Uterus (tissue), 4 donors: ENCODE measurements around the gene KRT4. TPM values are rescaled to one million over a fixed set of nuclear protein-coding genes. Genes with fewer than 3 reads are reported as not detected.

ENCODE experiments used
- DNase-seq, 2 donors: peaks; one replicate each; pipeline ENCODE4 v3.0.0-alpha.2; 2019 to 2020
- H3K27ac ChIP-seq, 2 donors: fragments of 200-600 bp; sonication (generic); 1 replicate in 1 of 2; 2 replicates in 1 of 2; pipeline ENCODE4 v1.5.1; 2016 to 2018
- H3K27me3 ChIP-seq, 2 donors: fragments of 200-600 bp; sonication (generic); one replicate each; pipeline ENCODE4 v1.5.1; 2018 to 2019; ENCODE audit warnings: control low read depth in 1 of 2
- H3K36me3 ChIP-seq, 2 donors: fragments of 200-600 bp; sonication (generic); one replicate each; pipeline ENCODE4 v1.5.1; 2019; ENCODE audit warnings: control low read depth in 1 of 2
- H3K4me1 ChIP-seq, 2 donors: fragments of 200-600 bp; sonication (generic); one replicate each; pipeline ENCODE4 v1.5.1; 2018 to 2019; ENCODE audit warnings: control low read depth in 1 of 2
- H3K4me3 ChIP-seq, 2 donors: fragments of 200-600 bp; sonication (generic); 1 replicate in 1 of 2; 2 replicates in 1 of 2; pipeline ENCODE4 v1.5.1; 2018 to 2019; ENCODE audit warnings: mild to moderate bottlenecking in 1 of 2
- H3K9me3 ChIP-seq, 2 donors: fragments of 200-600 bp; sonication (generic); one replicate each; pipeline ENCODE4 v1.5.1; 2019; ENCODE audit warnings: control low read depth in 1 of 2
- POLR2A ChIP-seq, 2 donors: fragments of 450-650 bp; IDR thresholded peaks; one replicate each; pipeline ENCODE4 v1.6.1; 2016; ENCODE audit warnings: antibody characterized with exemption in 2 of 2, mild to moderate bottlenecking in 1 of 2, moderate library complexity in 1 of 2
- intact Hi-C: fragments of 100-400 bp; cut with DNase I; formaldehyde crosslinking; loops from one replicate; pipeline ENCODE4 v1.15.1; 2023; ENCODE audit warnings: low total_unique reads
- total RNA-seq, 4 donors: library from RNA; depleted of rRNA in 3 of 4; stranded (reverse); fragments of >200 nt in 3 of 4; gene quantifications; one replicate each; pipeline versions ENCODE4 v1.1.0 to v1.2.4, GENCODE V29; 2014 to 2023
- TF ChIP-seq, protein P1 (sequence below), 4 experiments: fragments of 200-600 bp in 2 of 4; fragments of 450-650 bp in 2 of 4; sonication (generic) in 2 of 4; IDR thresholded peaks; one replicate each; pipeline ENCODE4 v1.5.1; 2016 to 2019; ENCODE audit warnings: antibody characterized with exemption in 4 of 4, mild to moderate bottlenecking in 2 of 4, moderate library complexity in 1 of 4
- donor health status: DM: yes; HTN: yes; CAD: no.

KRT4 gene
- total RNA-seq, 4 donors from 2014 or later: not detected

DNA sequence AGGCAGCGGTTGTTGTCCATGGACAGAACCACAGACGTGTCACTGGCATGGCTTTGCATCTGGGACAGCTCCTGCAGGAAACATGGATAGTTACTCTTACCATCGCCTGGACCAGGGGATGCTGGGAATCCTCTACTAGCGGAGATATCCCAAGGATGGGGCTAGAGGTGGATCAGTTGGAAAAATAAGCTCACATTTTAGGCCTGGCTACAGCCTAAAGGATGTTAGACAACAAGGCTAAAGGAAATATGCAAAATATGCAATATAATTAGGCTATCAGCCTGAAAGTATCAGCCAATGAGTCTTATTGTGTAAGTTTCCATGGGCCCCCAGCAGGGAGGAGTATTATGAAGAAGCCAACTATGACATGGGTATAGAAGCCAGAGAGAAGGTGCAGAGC, 41.7 kb downstream of the KRT4 start:
- H3K4me3 ChIP-seq: no peak overlapping the region
- intact Hi-C loops: no loop called here

DNA sequence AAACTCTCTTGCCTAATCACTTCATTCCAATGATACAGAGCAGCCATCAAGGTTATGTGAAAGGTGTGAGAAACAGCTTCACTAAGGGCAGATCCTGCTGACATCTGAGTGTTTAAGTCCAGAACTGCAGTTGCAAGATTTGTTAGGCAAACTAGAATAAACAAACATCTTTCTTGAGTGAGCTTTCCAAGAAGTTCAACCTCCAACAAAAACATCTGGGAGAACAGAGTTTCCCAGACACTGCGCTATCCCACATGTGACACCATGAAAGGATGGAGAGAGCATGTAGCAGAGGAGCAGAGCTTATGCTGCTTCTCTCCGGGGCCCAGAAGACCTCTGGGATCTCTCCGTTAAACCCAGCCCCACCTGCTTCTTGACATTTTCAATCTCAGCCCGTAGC, 42.4 kb downstream of the KRT4 start:
- no peaks in the 10 kb centered on the region for H3K4me1 ChIP-seq
- no peaks in the 10 kb centered on the region for H3K36me3 ChIP-seq
- no peak overlapping the region for H3K4me3 ChIP-seq
- no peak overlapping the region for H3K27ac ChIP-seq
- intact Hi-C loops: no loop called here
- TF ChIP-seq POLR2A (IDR thresholded peaks at IDR 0.05): no peak
- TF ChIP-seq, protein P1, sequence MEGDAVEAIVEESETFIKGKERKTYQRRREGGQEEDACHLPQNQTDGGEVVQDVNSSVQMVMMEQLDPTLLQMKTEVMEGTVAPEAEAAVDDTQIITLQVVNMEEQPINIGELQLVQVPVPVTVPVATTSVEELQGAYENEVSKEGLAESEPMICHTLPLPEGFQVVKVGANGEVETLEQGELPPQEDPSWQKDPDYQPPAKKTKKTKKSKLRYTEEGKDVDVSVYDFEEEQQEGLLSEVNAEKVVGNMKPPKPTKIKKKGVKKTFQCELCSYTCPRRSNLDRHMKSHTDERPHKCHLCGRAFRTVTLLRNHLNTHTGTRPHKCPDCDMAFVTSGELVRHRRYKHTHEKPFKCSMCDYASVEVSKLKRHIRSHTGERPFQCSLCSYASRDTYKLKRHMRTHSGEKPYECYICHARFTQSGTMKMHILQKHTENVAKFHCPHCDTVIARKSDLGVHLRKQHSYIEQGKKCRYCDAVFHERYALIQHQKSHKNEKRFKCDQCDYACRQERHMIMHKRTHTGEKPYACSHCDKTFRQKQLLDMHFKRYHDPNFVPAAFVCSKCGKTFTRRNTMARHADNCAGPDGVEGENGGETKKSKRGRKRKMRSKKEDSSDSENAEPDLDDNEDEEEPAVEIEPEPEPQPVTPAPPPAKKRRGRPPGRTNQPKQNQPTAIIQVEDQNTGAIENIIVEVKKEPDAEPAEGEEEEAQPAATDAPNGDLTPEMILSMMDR (IDR thresholded peaks at IDR 0.05): no peak
- no peaks in the 10 kb centered on the region for H3K9me3 ChIP-seq
- no peaks in the 10 kb centered on the region for H3K27me3 ChIP-seq
- no peak for DNase-seq

More for the DNA sequence above, 41.7 kb downstream of the KRT4 start:
- DNase-seq: no peak
- TF ChIP-seq, protein P1 (IDR thresholded peaks at IDR 0.05): no peak
- TF ChIP-seq POLR2A (IDR thresholded peaks at IDR 0.05): no peak
- no peaks in the 10 kb centered on the region for H3K4me1 ChIP-seq
- no peak overlapping the region for H3K27ac ChIP-seq
- no peaks in the 10 kb centered on the region for H3K27me3 ChIP-seq
- H3K36me3 ChIP-seq: no peaks in the 10 kb centered on the region
- H3K9me3 ChIP-seq: no peaks in the 10 kb centered on the region

DNA sequence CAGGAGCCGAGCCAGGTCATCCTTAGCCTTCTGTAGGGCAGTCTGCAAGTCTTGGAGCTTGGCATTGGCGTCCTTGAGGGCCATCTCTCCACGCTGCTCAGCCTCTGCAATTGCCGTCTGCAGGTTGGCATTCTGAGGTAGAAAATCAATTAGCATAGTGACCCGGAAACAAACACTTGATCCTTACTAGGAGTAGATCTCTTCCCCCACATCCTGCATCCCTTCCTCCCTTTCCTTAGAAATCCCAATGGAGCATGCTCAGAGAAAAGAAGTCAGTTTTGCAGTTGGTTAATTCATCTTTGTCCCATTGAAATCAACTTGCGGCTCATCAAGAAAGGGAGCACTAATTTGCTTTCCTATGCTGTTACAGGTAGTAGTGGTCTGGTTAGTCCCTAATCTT, 42.8 kb downstream of the KRT4 start:
- no peak for TF ChIP-seq POLR2A (IDR thresholded peaks at IDR 0.05)
- TF ChIP-seq, protein P1 (IDR thresholded peaks at IDR 0.05): no peak
- no peaks in the 10 kb centered on the region for H3K27me3 ChIP-seq
- no peaks in the 10 kb centered on the region for H3K36me3 ChIP-seq
- intact Hi-C loops: no loop called here
- no peak overlapping the region for H3K27ac ChIP-seq
- H3K4me1 ChIP-seq: no peaks in the 10 kb centered on the region
- no peaks in the 10 kb centered on the region for H3K9me3 ChIP-seq
- H3K4me3 ChIP-seq: no peak overlapping the region
- DNase-seq: no peak

DNA sequence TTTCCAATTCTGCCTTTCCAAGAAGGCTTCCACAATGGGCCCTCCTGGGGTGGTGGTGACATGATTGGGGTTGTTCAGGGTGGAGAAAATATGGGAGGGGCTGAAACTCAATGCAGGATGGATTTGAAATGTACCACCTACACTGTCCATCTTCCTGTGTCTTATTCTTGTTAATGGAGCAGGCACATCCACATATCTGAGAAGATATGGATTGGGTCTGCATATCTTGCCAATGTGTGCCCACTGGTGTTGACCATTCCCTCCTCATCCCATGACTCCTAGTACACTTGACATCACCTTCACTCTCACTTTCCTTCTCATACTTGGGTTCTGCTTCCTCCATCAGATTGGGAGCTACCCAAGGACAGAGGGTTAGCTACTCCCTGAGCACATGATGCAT, 44.0 kb downstream of the KRT4 start:
- H3K9me3 ChIP-seq: no peaks in the 10 kb centered on the region
- no peak for DNase-seq
- H3K27me3 ChIP-seq: no peaks in the 10 kb centered on the region
- TF ChIP-seq, protein P1 (IDR thresholded peaks at IDR 0.05): no peak
- no peak for TF ChIP-seq POLR2A (IDR thresholded peaks at IDR 0.05)
- no peak overlapping the region for H3K4me3 ChIP-seq
- no peaks in the 10 kb centered on the region for H3K4me1 ChIP-seq
- no peaks in the 10 kb centered on the region for H3K36me3 ChIP-seq
- intact Hi-C loops: no loop called here
- H3K27ac ChIP-seq: no peak overlapping the region

DNA sequence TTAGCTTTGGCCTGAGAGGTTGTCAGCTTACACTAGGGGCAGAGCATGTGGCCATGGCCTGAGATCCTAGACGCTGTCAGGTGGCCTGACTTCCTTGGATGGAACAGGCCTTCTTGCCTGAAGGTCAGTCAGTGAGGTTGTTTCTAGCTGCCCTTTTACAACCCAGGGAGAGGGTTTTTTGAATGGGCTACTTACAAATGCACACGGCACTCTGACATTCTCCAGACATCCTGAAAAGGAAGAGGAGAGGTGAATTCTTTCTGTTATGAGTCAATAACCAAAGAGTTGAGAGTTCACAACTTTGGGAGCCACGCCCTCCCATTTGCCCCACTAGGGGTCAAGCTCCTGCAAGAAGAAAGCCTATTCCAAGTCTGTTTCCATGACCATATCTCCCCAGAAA, 44.6 kb downstream of the KRT4 start:
- Histone ChIP-seq H3K27ac (no peak overlapping the region), H3K36me3 (no peaks in the 10 kb centered on the region), H3K9me3 (no peaks in the 10 kb centered on the region), H3K4me1 (no peaks in the 10 kb centered on the region), H3K27me3 (no peaks in the 10 kb centered on the region), H3K4me3 (no peak overlapping the region)
- no peak for DNase-seq
- intact Hi-C loops: no loop called here
- TF ChIP-seq, protein P1 (IDR thresholded peaks at IDR 0.05): no peak
- TF ChIP-seq POLR2A (IDR thresholded peaks at IDR 0.05): no peak
